Mesothelial cell of epicardium (in vitro differentiated cells): ENCODE results near the gene PTRHD1. TPM values are rescaled to one million over a fixed set of nuclear protein-coding genes. Genes with fewer than 3 reads are reported as not detected.
A peak's percentile ranks its signal among the peaks of the same experiment; 100 is the strongest.

Experiments
- DNase-seq, 2 experiments: peaks; one replicate each; pipeline ENCODE4 v3.0.0; 2021; ENCODE audit warnings: low spot score in 2 of 2; ENCODE audit not compliant: unreplicated experiment in 2 of 2
- H3K27ac Mint-ChIP-seq: 2 replicates; pipeline ENCODE4 v1.8.0; 2021; ENCODE audit warnings: mixed read lengths
- H3K27me3 Mint-ChIP-seq: 2 replicates; pipeline ENCODE4 v1.8.0; 2021; ENCODE audit warnings: low read depth, mixed read lengths
- H3K36me3 Mint-ChIP-seq: 2 replicates; pipeline ENCODE4 v1.8.0; 2021; ENCODE audit warnings: mixed read lengths
- H3K4me1 Mint-ChIP-seq: 2 replicates; pipeline ENCODE4 v1.8.0; 2021; ENCODE audit warnings: mixed read lengths
- H3K4me3 Mint-ChIP-seq: 2 replicates; pipeline ENCODE4 v1.8.0; 2021; ENCODE audit warnings: mild to moderate bottlenecking, moderate library complexity, mixed read lengths
- H3K9me3 Mint-ChIP-seq: 2 replicates; pipeline ENCODE4 v1.8.0; 2021; ENCODE audit warnings: mixed read lengths
- CTCF ChIP-seq: fragments of 200-600 bp; sonication (generic); IDR thresholded peaks from one replicate; pipeline ENCODE4 v1.5.0; 2021; ENCODE audit warnings: antibody characterized with exemption; ENCODE audit not compliant: unreplicated experiment
- total RNA-seq: library from RNA; stranded (reverse); gene quantifications from 3 replicates; pipeline ENCODE4 v1.2.1, GENCODE V29; 2021

PTRHD1 gene
- total RNA-seq, 1 donor from 2014 or later: 17.2 TPM

DNA sequence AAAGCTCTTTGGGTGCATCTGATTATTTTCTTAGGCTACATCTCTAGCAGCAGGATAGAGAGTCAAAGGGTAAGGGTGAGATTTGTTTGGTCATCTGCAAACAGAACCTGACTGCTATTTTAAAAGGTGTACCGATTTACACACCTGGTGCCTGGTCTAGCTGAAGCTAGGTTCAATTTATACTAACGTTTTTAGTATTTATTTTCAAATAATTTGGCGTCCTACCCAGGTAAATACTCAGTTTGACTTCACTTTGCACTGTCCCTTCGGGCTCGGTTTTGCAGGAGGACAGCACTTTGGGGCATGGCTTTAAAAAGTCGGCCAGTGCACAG lies 683 bp downstream of the PTRHD1 start:
- no peak for DNase-seq
- Mint-ChIP-seq H3K4me1 (peaks cover 19% of the 10 kb centered on the region), H3K4me3 (peak overlapping the region; percentile 98), H3K27ac (peak overlapping the region; percentile 99), H3K36me3 (peaks cover 17% of the 10 kb centered on the region), H3K9me3 (no peaks in the 10 kb centered on the region), H3K27me3 (no peaks in the 10 kb centered on the region)
- no peak for TF ChIP-seq CTCF

DNA sequence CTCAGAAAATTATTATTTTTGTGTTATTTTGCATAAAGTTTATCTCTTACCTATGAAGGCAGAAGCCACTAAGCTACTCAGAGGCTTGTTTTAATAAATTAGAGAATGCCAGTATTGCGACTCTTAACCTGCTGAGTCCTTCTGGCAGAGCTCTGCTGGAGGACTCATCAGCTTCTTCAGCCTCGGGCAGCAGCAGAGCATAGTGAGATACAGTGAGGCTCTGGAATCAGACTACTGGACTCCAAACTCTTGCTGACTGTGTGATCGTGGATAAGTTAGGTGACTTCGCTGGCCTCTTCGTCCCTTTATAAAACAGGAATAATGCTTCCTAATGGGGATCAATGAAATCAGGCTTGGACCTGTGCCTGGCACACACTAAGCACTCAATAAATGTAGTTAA lies 1.7 kb downstream of the PTRHD1 start:
- H3K27ac Mint-ChIP-seq: no peak overlapping the region

GRCh38 chr2:24788816-24789215 lies 4.4 kb downstream of the PTRHD1 start:
- H3K9me3 Mint-ChIP-seq: no peaks in the 10 kb centered on the region
- H3K27me3 Mint-ChIP-seq: no peaks in the 10 kb centered on the region
- H3K4me3 Mint-ChIP-seq: no peak overlapping the region
- no peak for DNase-seq
- no peak overlapping the region for H3K27ac Mint-ChIP-seq
- peaks cover 7% of the 10 kb centered on the region for H3K4me1 Mint-ChIP-seq
- peaks cover 7% of the 10 kb centered on the region for H3K36me3 Mint-ChIP-seq
- TF ChIP-seq CTCF: no peak

More for the DNA sequence above, 1.7 kb downstream of the PTRHD1 start:
- Mint-ChIP-seq H3K9me3 (no peaks in the 10 kb centered on the region), H3K4me3 (no peak overlapping the region), H3K4me1 (peaks cover 19% of the 10 kb centered on the region), H3K36me3 (peaks cover 7% of the 10 kb centered on the region), H3K27me3 (no peaks in the 10 kb centered on the region)
- TF ChIP-seq CTCF: no peak
- no peak for DNase-seq

DNA sequence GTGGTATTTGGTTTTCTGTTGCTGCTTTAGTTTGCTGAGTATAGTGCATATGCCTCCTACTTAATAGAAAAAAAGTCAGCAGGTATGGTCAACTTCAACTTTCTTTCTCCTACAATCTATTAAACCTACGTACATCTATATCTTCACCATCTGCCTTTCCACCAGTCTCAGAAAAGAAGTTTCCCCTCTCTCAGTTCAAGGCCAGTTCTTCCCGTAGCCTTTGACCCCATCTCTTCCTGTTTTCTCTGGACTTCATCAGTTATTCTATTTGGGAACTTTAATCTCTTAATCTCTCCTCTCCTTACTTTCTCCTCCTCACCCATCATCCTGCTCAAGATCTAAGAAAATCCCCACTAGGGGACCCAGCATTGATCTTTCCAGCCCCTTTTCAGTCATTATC lies 5.7 kb downstream of the PTRHD1 start:
- H3K9me3 Mint-ChIP-seq: peaks cover 5% of the 10 kb centered on the region
- peaks cover 4% of the 10 kb centered on the region for H3K4me1 Mint-ChIP-seq
- no peak overlapping the region for H3K4me3 Mint-ChIP-seq
- H3K36me3 Mint-ChIP-seq: peaks cover 7% of the 10 kb centered on the region
- no peaks in the 10 kb centered on the region for H3K27me3 Mint-ChIP-seq
- no peak for TF ChIP-seq CTCF
- no peak for DNase-seq
- H3K27ac Mint-ChIP-seq: no peak overlapping the region

DNA sequence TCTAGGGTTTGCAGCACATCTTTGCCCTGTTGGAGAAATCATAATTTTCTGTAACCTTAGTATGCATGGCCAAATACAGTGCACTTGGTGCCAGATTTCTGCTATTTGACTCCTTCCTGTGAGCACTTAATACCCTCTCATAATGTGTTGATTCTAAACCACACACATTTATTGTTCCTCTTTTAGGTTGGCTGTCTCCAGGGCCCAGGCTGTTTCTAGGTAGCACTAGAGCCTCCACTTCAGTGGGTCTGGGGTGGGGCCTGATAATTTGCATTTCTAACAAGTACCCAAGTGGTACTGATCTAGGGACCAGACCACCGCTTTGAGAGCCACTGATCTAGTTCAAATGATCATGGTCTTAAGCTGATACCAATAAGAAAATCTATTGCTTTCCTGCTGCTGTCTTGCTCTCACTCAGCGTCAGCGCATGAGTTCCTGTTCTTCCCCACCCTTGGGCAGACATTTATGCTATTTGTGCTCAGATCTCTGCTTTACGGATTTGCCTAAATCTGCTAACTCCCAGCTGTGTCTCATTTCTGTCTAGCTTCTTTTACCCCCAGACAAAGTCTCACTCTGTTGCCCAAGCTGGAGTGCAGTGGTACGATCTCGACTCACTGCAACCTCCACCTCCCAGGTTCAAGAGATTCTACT lies 7.4 kb downstream of the PTRHD1 start:
- DNase-seq: no peak
- Mint-ChIP-seq H3K4me1 (no peaks in the 10 kb centered on the region), H3K9me3 (peaks cover 16% of the 10 kb centered on the region), H3K27me3 (no peaks in the 10 kb centered on the region), H3K4me3 (no peak overlapping the region), H3K36me3 (peaks cover 7% of the 10 kb centered on the region), H3K27ac (no peak overlapping the region)
- TF ChIP-seq CTCF: no peak

DNA sequence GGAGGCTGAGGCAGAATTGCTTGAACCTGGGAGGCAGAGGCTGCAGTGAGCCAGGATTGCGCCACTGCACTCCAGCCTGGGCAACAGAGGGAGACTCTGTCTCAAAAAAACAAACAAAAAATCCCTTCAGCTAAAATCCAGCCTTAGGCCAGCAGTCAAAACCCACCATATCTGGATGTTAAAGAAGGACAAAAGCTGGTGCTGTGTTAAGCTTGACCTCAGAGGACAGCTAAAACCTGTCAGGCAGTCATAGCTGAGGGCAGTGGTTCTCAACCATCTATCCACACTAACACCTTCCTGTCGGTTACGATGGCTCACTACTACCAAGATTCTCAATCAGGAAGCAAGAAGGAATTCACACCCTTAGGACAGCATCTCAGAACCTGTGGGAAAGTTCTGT lies 9.6 kb downstream of the PTRHD1 start:
- Mint-ChIP-seq H3K4me1 (no peaks in the 10 kb centered on the region), H3K27me3 (no peaks in the 10 kb centered on the region), H3K36me3 (no peaks in the 10 kb centered on the region), H3K27ac (no peak overlapping the region), H3K9me3 (peaks cover 19% of the 10 kb centered on the region), H3K4me3 (no peak overlapping the region)
- no peak for DNase-seq
- no peak for TF ChIP-seq CTCF
